Activated T-cell treated with anti-CD3 and anti-CD28 coated beads for 24 hours (primary cell): ENCODE results near the gene C17orf67.
"Not testable (repeated sequence)": the region's sequence is repeated elsewhere in the genome, so short reads cannot be mapped to it uniquely, and the experiment has no call there.

Experiments used
- DNase-seq: peaks from one replicate; pipeline ENCODE4 v3.0.0-alpha.2; 2020; ENCODE audit warnings: low read depth

The C17orf67 gene

DNA sequence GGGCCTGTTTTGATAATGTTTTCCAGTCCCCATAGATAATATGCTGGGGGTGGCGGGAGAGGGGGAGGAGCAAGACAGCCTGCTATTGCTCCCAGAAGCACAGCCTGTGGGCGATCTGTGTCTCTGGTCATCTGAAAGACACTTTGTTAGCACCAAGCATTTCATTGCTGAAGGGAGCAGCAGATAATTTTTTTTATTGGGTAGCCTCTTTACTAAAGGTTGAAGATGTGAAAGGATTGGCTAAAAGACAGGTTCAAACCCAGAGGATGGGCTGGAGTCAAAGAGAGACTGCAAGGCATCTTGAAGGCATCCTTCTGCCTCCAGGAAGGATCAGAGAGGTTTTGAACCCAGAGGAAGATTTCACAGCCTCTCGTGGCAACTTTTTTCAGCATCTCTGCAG lies 60.6 kb downstream of the C17orf67 start:
- DNase-seq = no peak

- DNase-seq = no peak
Measured at GRCh38 chr17:56772442-56772841, 61.3 kb downstream of the C17orf67 start.

DNA sequence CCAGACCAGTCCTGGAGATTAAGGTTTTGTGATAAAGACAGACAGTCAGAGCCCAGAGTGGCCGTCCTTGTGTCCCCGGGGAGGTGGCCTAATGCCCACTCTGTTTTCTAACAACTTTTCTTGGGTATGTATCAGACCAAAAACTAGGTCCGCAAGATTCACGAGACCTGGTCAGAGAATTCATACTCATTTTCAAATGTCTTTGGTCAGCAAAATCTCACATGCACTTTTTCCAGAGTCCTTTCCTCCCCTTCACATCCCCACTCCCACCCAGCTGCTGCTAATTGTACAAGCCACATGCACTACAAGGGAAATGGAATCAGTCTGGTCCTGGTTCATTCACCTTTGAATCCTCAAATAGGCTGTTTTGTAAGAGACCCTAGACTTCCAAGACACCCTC lies 61.7 kb downstream of the C17orf67 start:
- DNase-seq = no peak

DNA sequence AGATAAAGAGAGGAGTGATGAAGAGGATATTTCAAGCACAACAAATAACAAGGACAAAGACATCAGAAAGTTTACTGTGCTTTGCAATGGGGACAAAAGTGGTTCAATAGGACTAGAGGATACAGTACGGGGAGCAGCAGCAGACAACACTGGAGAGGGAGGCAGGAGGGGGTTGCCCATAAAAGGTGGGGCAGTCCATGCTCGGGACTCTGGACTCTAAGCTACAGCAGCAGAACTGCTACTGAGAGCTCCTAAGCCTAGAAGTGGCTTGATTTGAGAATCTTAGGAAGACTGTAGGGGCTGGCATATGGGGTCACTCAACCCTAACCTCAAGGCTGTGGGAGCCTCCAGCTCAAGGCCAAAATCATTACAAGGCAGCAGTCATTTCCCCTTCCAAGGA lies 62.2 kb downstream of the C17orf67 start:
- DNase-seq = no peak

- no peak for DNase-seq
Measured at GRCh38 chr17:56770427-56770826, 63.3 kb downstream of the C17orf67 start.

GRCh38 chr17:56765449-56765848 lies 68.3 kb downstream of the C17orf67 start:
- no peak for DNase-seq

DNA sequence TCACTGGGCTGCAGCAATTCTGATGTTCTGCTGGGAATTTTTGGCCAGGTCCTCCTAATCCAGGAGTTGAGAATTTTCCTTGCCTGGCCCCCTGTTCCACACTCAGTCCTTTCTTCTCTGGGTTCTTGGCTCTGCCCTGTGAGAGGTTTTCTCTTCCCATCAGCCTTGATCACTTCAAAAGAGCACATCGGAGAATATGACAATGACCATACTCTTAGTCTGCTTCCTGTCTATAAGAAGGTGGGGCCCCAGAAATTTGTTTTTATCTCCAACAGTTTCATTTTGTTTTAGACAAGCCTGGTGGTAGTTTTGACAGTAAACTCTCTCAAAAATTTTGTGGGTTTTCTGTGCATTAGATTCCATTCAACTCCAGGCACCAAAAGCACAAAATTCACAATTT lies 70.7 kb downstream of the C17orf67 start:
- DNase-seq = no peak

- DNase-seq = no peak
Measured at GRCh38 chr17:56762144-56762543, 71.6 kb downstream of the C17orf67 start.

- no peak for DNase-seq
Measured at GRCh38 chr17:56761387-56761786, 72.3 kb downstream of the C17orf67 start.

GRCh38 chr17:56757611-56758010 lies 76.1 kb downstream of the C17orf67 start:
- not testable (repeated sequence) for DNase-seq

- DNase-seq = no peak
Measured at GRCh38 chr17:56756536-56756935, 77.2 kb downstream of the C17orf67 start.

DNA sequence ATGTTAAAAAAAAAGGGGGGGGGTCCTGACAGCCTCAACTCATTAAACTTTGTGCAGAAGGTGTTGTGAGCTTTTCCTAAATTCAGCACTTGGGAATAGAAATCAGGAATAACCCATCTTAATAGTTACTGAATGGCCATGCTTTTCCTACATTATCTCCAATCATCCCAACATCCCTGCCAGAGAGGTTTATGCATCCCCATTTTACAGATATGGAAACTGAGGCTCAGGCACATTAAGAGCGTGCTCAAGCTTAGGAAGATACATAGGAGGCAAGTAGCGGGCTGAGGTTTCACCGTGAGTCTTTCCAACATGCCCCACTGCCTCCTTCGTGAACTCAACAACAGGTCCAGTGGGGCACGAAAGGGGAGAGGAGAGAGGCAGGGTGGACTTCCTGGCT lies 78.4 kb downstream of the C17orf67 start:
- no peak for DNase-seq

- DNase-seq = no peak
Measured at GRCh38 chr17:56754523-56755208, 79.1 kb downstream of the C17orf67 start.

GRCh38 chr17:56752263-56752836 lies 81.4 kb downstream of the C17orf67 start:
- DNase-seq = no peak

DNA sequence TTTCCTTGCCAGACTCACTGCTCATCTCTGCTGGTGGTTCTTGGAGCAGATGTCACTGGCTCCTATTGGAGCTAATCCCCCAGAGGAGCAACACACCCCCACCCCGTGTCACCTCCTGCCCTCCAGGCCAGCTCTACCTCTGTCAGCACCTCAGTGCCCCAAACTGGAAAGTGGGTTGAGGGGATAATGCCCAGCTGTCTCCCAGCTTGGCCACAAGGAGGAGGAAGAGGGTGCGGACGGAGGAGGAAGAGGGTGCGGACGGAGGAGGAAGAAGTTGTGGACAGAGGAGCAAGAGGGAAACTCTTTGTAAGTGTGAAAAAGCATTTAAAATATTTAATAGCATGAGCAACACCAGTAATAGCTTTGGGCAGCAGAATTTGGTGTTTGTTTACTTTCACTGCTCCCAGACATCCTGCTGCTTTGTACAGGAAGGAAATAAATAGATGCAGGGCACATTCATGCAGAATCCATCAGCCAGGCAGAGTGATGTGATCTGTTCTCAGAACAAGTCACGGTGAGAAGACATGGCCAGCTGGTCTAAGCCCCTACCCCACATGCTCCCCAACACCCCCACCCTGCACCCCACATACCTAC lies 82.5 kb downstream of the C17orf67 start:
- DNase-seq = no peak

DNA sequence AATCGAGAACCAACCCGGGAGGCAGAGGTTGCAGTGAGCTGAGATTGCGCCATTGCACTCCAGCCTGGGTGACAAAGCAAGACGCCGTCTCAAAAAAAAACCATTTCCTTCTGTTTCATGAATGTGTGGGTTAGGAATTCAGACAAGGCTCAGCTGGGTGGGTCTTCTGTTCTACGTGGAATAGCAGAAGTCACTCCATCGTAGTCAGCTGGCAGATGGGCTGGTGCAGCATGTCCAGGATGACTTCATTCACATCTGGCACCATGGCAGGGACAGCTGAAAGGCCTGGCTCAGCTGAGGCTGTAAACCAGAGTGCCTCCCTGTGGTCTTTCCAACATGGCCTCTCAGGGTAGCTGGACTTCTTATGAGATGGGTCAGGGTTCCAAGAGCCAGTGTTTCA lies 89.0 kb downstream of the C17orf67 start:
- DNase-seq = no peak

- no peak for DNase-seq
Measured at GRCh38 chr17:56742601-56743000, 91.1 kb downstream of the C17orf67 start.
